HG03565 (cell line): ENCODE results near the gene MBLAC1.

Experiments used
- ATAC-seq: cut with Tn5 transposase; IDR thresholded peaks from one replicate; pipeline ENCODE4 v1.9.1; 2021; ENCODE audit warnings: mild to moderate bottlenecking, moderate library complexity; ENCODE audit not compliant: unreplicated experiment

MBLAC1 gene

GRCh38 chr7:100169147-100169850 is 42.5 kb downstream of the MBLAC1 start:
- ATAC-seq = no peak

- no peak for ATAC-seq
Observed at GRCh38 chr7:100170101-100170897, 43.5 kb downstream of the MBLAC1 start.

- no peak for ATAC-seq
Observed at GRCh38 chr7:100171087-100171681, 44.4 kb downstream of the MBLAC1 start.

- ATAC-seq = no peak
Observed at GRCh38 chr7:100171840-100172239, 45.1 kb downstream of the MBLAC1 start.

- ATAC-seq = no peak
Observed at GRCh38 chr7:100173806-100174495, 47.2 kb downstream of the MBLAC1 start.

- no peak for ATAC-seq
Observed at GRCh38 chr7:100174582-100174981, 47.8 kb downstream of the MBLAC1 start.

- no peak for ATAC-seq
Observed at GRCh38 chr7:100175296-100175935, 48.6 kb downstream of the MBLAC1 start.

- ATAC-seq = no peak
Observed at GRCh38 chr7:100176096-100177044, 49.6 kb downstream of the MBLAC1 start.

- peak; percentile 68 for ATAC-seq
Observed at GRCh38 chr7:100177045-100178001, 50.6 kb downstream of the MBLAC1 start, which contains the start of the genes GPC2 and STAG3. Gene GPC2, minus strand, starts transcription at chr7:100177381. Its CDS starts 182 bp downstream, at chr7:100177199. Gene STAG3, plus strand, starts transcription at chr7:100177918. Its CDS starts 2,639 bp downstream, at chr7:100180557.
